ENCODE measurements around the gene HAVCR2. TPM values are rescaled to one million over a fixed set of nuclear protein-coding genes. Genes with fewer than 3 reads are reported as not detected.

The HAVCR2 gene
- total RNA-seq, 1 experiment from 2014 or later, result 0.41 TPM

DNA sequence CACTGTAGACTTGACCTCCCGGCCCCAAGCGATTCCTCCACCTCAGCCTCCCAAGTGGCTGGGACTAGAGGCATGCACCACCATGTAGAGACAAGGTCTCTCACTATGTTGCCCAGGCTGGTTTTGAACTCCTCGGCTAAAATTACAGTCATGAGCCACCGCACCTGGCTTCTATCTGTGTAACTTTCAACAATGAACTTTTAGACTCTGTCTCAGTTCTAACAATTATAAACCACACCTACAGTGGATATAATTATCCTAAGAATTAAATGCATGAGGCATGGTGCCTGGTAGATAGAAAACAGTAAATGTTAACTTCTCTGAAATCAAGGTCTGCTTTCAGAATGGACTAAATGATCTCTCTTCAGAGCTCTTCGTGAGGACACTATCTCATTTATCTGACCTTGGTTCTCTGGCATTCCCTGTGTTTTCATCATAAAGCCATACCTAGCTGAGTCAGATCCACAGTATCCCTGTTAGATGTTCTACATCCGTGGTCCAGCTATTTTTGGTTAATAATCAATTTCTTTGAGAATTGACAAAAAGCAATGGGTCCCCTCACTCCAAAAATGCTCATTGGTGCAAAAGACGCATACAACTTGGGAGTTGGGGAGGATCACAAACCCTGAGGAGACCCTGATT lies 57.1 kb downstream of the HAVCR2 start:
- Mint-ChIP-seq H3K27ac (ENCODE audit: unreplicated experiment) (peak overlapping the region; percentile 79), H3K9me3 (ENCODE audit: unreplicated experiment) (no peaks in the 10 kb centered on the region), H3K4me3 (ENCODE audit: unreplicated experiment) (peak overlapping the region; percentile 51), H3K36me3 (ENCODE audit: insufficient read depth, unreplicated experiment) (peaks cover 86% of the 10 kb centered on the region), H3K27me3 (ENCODE audit: insufficient read depth, unreplicated experiment) (no peaks in the 10 kb centered on the region), H3K4me1 (ENCODE audit: low read depth, unreplicated experiment) (peaks cover 46% of the 10 kb centered on the region)
- intact Hi-C loops (cut with micrococcal nuclease; ENCODE audit: unreplicated experiment), result no loop called here
- H3K4me3 ChIP-seq (ENCODE audit: low read depth, low read length), result no peak overlapping the region
- no peaks in the 10 kb centered on the region for H3K27me3 ChIP-seq (replicated peaks; ENCODE audit: control insufficient read depth, insufficient read depth, low read length)
- no peaks in the 10 kb centered on the region for H3K9me3 ChIP-seq
- H3K4me1 ChIP-seq, result peaks cover 67% of the 10 kb centered on the region
- peaks cover 19% of the 10 kb centered on the region for H3K36me3 ChIP-seq (ENCODE audit: control insufficient read depth, insufficient read depth, low read length)
- no peak for DNase-seq
- ChIA-PET POLR2A (no interaction called here), CTCF (no interaction called here)
- TF ChIP-seq, protein P1, sequence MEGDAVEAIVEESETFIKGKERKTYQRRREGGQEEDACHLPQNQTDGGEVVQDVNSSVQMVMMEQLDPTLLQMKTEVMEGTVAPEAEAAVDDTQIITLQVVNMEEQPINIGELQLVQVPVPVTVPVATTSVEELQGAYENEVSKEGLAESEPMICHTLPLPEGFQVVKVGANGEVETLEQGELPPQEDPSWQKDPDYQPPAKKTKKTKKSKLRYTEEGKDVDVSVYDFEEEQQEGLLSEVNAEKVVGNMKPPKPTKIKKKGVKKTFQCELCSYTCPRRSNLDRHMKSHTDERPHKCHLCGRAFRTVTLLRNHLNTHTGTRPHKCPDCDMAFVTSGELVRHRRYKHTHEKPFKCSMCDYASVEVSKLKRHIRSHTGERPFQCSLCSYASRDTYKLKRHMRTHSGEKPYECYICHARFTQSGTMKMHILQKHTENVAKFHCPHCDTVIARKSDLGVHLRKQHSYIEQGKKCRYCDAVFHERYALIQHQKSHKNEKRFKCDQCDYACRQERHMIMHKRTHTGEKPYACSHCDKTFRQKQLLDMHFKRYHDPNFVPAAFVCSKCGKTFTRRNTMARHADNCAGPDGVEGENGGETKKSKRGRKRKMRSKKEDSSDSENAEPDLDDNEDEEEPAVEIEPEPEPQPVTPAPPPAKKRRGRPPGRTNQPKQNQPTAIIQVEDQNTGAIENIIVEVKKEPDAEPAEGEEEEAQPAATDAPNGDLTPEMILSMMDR (IDR thresholded peaks at IDR 0.05; ENCODE audit: insufficient read depth in 1 of 2, low read depth in 1 of 2, low read length in 1 of 2, severe bottlenecking in 1 of 2, unreplicated experiment in 1 of 2), result no peak
- no TSS peak for BruUV-seq (replicated peaks)

GRCh38 chr5:157050050-157050449 lies 58.8 kb downstream of the HAVCR2 start:
- DNase-seq, result no peak
- H3K27ac Mint-ChIP-seq (ENCODE audit: unreplicated experiment), result peak overlapping the region; percentile 79
- peaks cover 20% of the 10 kb centered on the region for H3K36me3 ChIP-seq (ENCODE audit: control insufficient read depth, insufficient read depth, low read length)
- CTCF ChIA-PET, result interaction anchor here (1.1 to 1.5 kb wide), 2 partner anchors 12 to 82 kb away, joined by 3 to 7 read pairs; no protein-coding TSS in a partner anchor
- H3K4me1 Mint-ChIP-seq (ENCODE audit: low read depth, unreplicated experiment), result peaks cover 56% of the 10 kb centered on the region
- H3K27me3 Mint-ChIP-seq (ENCODE audit: insufficient read depth, unreplicated experiment), result no peaks in the 10 kb centered on the region
- H3K9me3 ChIP-seq, result no peaks in the 10 kb centered on the region
- H3K4me3 Mint-ChIP-seq (ENCODE audit: unreplicated experiment), result peak overlapping the region; percentile 39
- TF ChIP-seq, protein P1 (IDR thresholded peaks at IDR 0.05; ENCODE audit: insufficient read depth in 1 of 2, low read depth in 1 of 2, low read length in 1 of 2, severe bottlenecking in 1 of 2, unreplicated experiment in 1 of 2), result no peak
- peaks cover 80% of the 10 kb centered on the region for H3K4me1 ChIP-seq
- intact Hi-C loops (cut with micrococcal nuclease; ENCODE audit: unreplicated experiment), result no loop called here
- H3K9me3 Mint-ChIP-seq (ENCODE audit: unreplicated experiment), result no peaks in the 10 kb centered on the region
- no peaks in the 10 kb centered on the region for H3K27me3 ChIP-seq (replicated peaks; ENCODE audit: control insufficient read depth, insufficient read depth, low read length)
- BruUV-seq (replicated peaks), result TSS peak; percentile 95
- H3K4me3 ChIP-seq (ENCODE audit: low read depth, low read length), result no peak overlapping the region
- POLR2A ChIA-PET, result interaction anchor here (1.0 to 1.3 kb wide), 3 partner anchors 9 to 92 kb away, joined by 4 to 15 read pairs (median 9); partner anchors contain the start of genes HAVCR1 and MED7
- peaks cover 94% of the 10 kb centered on the region for H3K36me3 Mint-ChIP-seq (ENCODE audit: insufficient read depth, unreplicated experiment)

- TF ChIP-seq, protein P1 (IDR thresholded peaks at IDR 0.05; ENCODE audit: insufficient read depth in 1 of 2, low read depth in 1 of 2, low read length in 1 of 2, severe bottlenecking in 1 of 2, unreplicated experiment in 1 of 2), result no peak
- intact Hi-C loops (cut with micrococcal nuclease; ENCODE audit: unreplicated experiment), result loop anchor here (1.0 to 5.0 kb wide), 2 partner anchors 10 to 83 kb away; partner anchors contain the start of gene HAVCR1
- peak overlapping the region; percentile 79 for H3K27ac Mint-ChIP-seq (ENCODE audit: unreplicated experiment)
- no TSS peak for BruUV-seq (replicated peaks)
- no peaks in the 10 kb centered on the region for H3K27me3 Mint-ChIP-seq (ENCODE audit: insufficient read depth, unreplicated experiment)
- peaks cover 93% of the 10 kb centered on the region for H3K36me3 Mint-ChIP-seq (ENCODE audit: insufficient read depth, unreplicated experiment)
- Histone ChIP-seq H3K9me3 (no peaks in the 10 kb centered on the region), H3K27me3 (replicated peaks; ENCODE audit: control insufficient read depth, insufficient read depth, low read length) (no peaks in the 10 kb centered on the region), H3K4me3 (ENCODE audit: low read depth, low read length) (no peak overlapping the region), H3K36me3 (ENCODE audit: control insufficient read depth, insufficient read depth, low read length) (peaks cover 20% of the 10 kb centered on the region), H3K4me1 (peaks cover 84% of the 10 kb centered on the region)
- H3K4me1 Mint-ChIP-seq (ENCODE audit: low read depth, unreplicated experiment), result peaks cover 60% of the 10 kb centered on the region
- H3K9me3 Mint-ChIP-seq (ENCODE audit: unreplicated experiment), result no peaks in the 10 kb centered on the region
- POLR2A ChIA-PET, result interaction anchor here (0.6 to 1.3 kb wide), 4 partner anchors 9 to 93 kb away, joined by 3 to 15 read pairs (median 6); partner anchors contain the start of genes HAVCR1 and MED7
- peak overlapping the region; percentile 39 for H3K4me3 Mint-ChIP-seq (ENCODE audit: unreplicated experiment)
- CTCF ChIA-PET, result interaction anchor here (1.0 to 1.5 kb wide), 2 partner anchors 15 to 83 kb away, joined by 4 to 7 read pairs; no protein-coding TSS in a partner anchor
- peak; percentile 77 to 81 for DNase-seq
Measured at GRCh38 chr5:157049605-157050004, 59.2 kb downstream of the HAVCR2 start.

Data from Caco-2 (cell line).